HEK293 (cell line): ENCODE measurements around the gene PAX2.

Experiments used
- CTCF ChIA-PET: fragments of 350-600 bp; formaldehyde crosslinking; extraction: SDS; loops from one replicate; lab custom pipeline; 2021; ENCODE audit warnings: antibody characterized with exemption; lab: Yijun Ruan, JAX
- POLR2A ChIA-PET: fragments of 300-600 bp; formaldehyde crosslinking; extraction: SDS; loops from one replicate; lab custom pipeline; 2020; ENCODE audit warnings: antibody characterized with exemption, inconsistent platforms; lab: Yijun Ruan, JAX
- H3K27ac ChIP-seq: fragments of 200-500 bp; sonication (Bioruptor generic); 2 replicates; pipeline ENCODE4 v1.5.1; 2014; ENCODE audit warnings: low read depth, low read length, control low read depth, inconsistent platforms; ENCODE audit errors: extremely low read depth
- H3K36me3 ChIP-seq, 2 experiments: fragments of 200-500 bp in 1 of 2; sonication (Bioruptor generic) in 1 of 2; 1 replicate in 1 of 2; 2 replicates in 1 of 2; pipeline ENCODE4 v1.5.1; 2014 to 2017; ENCODE audit warnings: inconsistent platforms in 2 of 2, low read length in 2 of 2; ENCODE audit not compliant: control insufficient read depth in 2 of 2, insufficient read depth in 1 of 2
- H3K4me1 ChIP-seq: fragments of 200-500 bp; sonication (Bioruptor generic); 2 replicates; pipeline ENCODE4 v1.5.1; 2014; ENCODE audit warnings: mild to moderate bottlenecking, low read length, inconsistent platforms; ENCODE audit not compliant: control insufficient read depth, insufficient read depth
- H3K4me3 ChIP-seq: 2 replicates; pipeline ENCODE4 v1.5.1; 2011; ENCODE audit warnings: low read depth, mild to moderate bottlenecking, control low read depth, low read length, moderate library complexity
- H3K9me3 ChIP-seq: fragments of 200-500 bp; sonication (Bioruptor generic); 2 replicates; pipeline ENCODE4 v1.5.1; 2014; ENCODE audit warnings: low read depth, low read length, inconsistent platforms; ENCODE audit not compliant: control insufficient read depth, insufficient read depth
- GLIS1 ChIP-seq: fragments of 450-650 bp; formaldehyde crosslinking; IDR thresholded peaks from 2 replicates; pipeline ENCODE4 v1.5.1; 2016; ENCODE audit warnings: missing biosample characterization, missing genetic modification characterization
- HOXC10 ChIP-seq: sonication (generic); formaldehyde crosslinking; IDR thresholded peaks from 2 replicates; pipeline ENCODE4 v1.8.1; 2023; ENCODE audit warnings: mild to moderate bottlenecking, missing genetic modification reagents
- YY1 ChIP-seq: fragments of 450-650 bp; formaldehyde crosslinking; IDR thresholded peaks from 2 replicates; pipeline ENCODE4 v1.5.1; 2018; ENCODE audit warnings: missing biosample characterization, missing genetic modification characterization
- ZBTB20 ChIP-seq: fragments of 450-650 bp; formaldehyde crosslinking; IDR thresholded peaks from 2 replicates; pipeline ENCODE4 v1.5.1; 2016; ENCODE audit warnings: missing biosample characterization, missing genetic modification characterization
- ZIC2 ChIP-seq: fragments of 450-650 bp; formaldehyde crosslinking; IDR thresholded peaks from 2 replicates; pipeline ENCODE4 v1.5.1; 2016; ENCODE audit warnings: missing biosample characterization, missing genetic modification characterization
- ZNF169 ChIP-seq: fragments of 450-650 bp; formaldehyde crosslinking; IDR thresholded peaks from 2 replicates; pipeline ENCODE4 v1.5.1; 2016; ENCODE audit warnings: missing biosample characterization, missing genetic modification characterization
- ZNF184 ChIP-seq: fragments of 450-650 bp; IDR thresholded peaks from 2 replicates; pipeline ENCODE4 v1.5.1; 2018; ENCODE audit warnings: missing biosample characterization, mild to moderate bottlenecking, missing genetic modification characterization
- ZNF366 ChIP-seq: fragments of 450-650 bp; formaldehyde crosslinking; conservative IDR thresholded peaks from 2 replicates; pipeline ENCODE4 v1.5.1; 2016; ENCODE audit warnings: missing biosample characterization, missing genetic modification characterization
- ZNF391 ChIP-seq: fragments of 450-650 bp; formaldehyde crosslinking; IDR thresholded peaks from 2 replicates; pipeline ENCODE4 v1.5.1; 2016; ENCODE audit warnings: low read depth, missing biosample characterization, missing genetic modification characterization, borderline replicate concordance
- ZNF510 ChIP-seq: fragments of 450-650 bp; formaldehyde crosslinking; IDR thresholded peaks from 2 replicates; pipeline ENCODE4 v1.5.1; 2018; ENCODE audit warnings: mild to moderate bottlenecking, missing genetic modification characterization, missing biosample characterization; ENCODE audit not compliant: insufficient replicate concordance
- ZNF560 ChIP-seq: fragments of 450-650 bp; formaldehyde crosslinking; IDR thresholded peaks from 2 replicates; pipeline ENCODE4 v1.5.1; 2017; ENCODE audit warnings: missing biosample characterization, missing genetic modification characterization, borderline replicate concordance
- ZNF585B ChIP-seq: fragments of 450-650 bp; formaldehyde crosslinking; IDR thresholded peaks from 2 replicates; pipeline ENCODE4 v1.5.1; 2016; ENCODE audit warnings: missing biosample characterization, missing genetic modification characterization
- ZNF596 ChIP-seq: fragments of 450-650 bp; IDR thresholded peaks from 2 replicates; pipeline ENCODE4 v1.5.0; 2018; ENCODE audit warnings: missing biosample characterization, mild to moderate bottlenecking, missing genetic modification characterization, moderate library complexity
- ZNF621 ChIP-seq: fragments of 450-650 bp; formaldehyde crosslinking; IDR thresholded peaks from 2 replicates; pipeline ENCODE4 v1.5.1; 2017; ENCODE audit warnings: missing biosample characterization, missing genetic modification characterization
- ZNF830 ChIP-seq: fragments of 450-650 bp; IDR thresholded peaks from 2 replicates; pipeline ENCODE4 v1.5.0; 2018; ENCODE audit warnings: missing biosample characterization, missing genetic modification characterization, low read depth, mild to moderate bottlenecking, moderate library complexity
- ZSCAN16 ChIP-seq: fragments of 450-650 bp; formaldehyde crosslinking; IDR thresholded peaks from 2 replicates; pipeline ENCODE4 v1.5.1; 2016; ENCODE audit warnings: missing biosample characterization, missing genetic modification characterization
- TF ChIP-seq, protein P1 (sequence below): fragments of 450-650 bp; formaldehyde crosslinking; conservative IDR thresholded peaks from 2 replicates; pipeline ENCODE4 v1.5.1; 2016; ENCODE audit warnings: low read depth, missing biosample characterization, missing genetic modification characterization
- TF ChIP-seq, protein P2 (sequence below): fragments of 450-650 bp; formaldehyde crosslinking; IDR thresholded peaks from 2 replicates; pipeline ENCODE4 v1.5.1; 2016; ENCODE audit warnings: missing biosample characterization, missing genetic modification characterization
- TF ChIP-seq, protein P3 (sequence below): fragments of 450-650 bp; formaldehyde crosslinking; IDR thresholded peaks from 2 replicates; pipeline ENCODE4 v1.5.1; 2017; ENCODE audit warnings: missing biosample characterization, missing genetic modification characterization
- TF ChIP-seq, protein P4 (sequence below): fragments of 450-650 bp; formaldehyde crosslinking; IDR thresholded peaks from 2 replicates; pipeline ENCODE4 v1.5.1; 2016; ENCODE audit warnings: missing biosample characterization, missing genetic modification characterization

The PAX2 gene

DNA sequence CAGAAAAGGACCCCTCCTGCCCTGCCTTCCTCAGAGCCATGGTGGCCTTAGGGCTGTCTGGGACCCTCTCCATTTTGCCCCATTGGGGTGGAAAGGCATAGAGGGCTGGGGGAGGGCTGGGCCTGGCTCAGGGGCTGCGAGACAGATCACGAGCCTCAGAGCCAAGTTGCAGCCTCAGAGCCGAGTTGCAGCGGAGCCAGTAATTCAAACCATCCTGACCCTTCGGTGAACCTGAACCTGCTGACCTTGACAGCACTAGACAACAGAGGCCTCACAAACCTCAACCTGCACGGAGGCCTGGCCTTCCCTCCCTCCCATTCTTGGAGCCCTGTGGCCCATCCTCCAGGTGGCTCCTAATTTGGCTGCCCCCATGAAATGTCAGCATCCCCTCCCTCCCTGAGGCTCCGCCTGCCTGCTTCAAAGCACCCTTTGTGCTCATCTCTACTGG is 45.4 kb downstream of the PAX2 start (continued):
- TF ChIP-seq, protein P1, sequence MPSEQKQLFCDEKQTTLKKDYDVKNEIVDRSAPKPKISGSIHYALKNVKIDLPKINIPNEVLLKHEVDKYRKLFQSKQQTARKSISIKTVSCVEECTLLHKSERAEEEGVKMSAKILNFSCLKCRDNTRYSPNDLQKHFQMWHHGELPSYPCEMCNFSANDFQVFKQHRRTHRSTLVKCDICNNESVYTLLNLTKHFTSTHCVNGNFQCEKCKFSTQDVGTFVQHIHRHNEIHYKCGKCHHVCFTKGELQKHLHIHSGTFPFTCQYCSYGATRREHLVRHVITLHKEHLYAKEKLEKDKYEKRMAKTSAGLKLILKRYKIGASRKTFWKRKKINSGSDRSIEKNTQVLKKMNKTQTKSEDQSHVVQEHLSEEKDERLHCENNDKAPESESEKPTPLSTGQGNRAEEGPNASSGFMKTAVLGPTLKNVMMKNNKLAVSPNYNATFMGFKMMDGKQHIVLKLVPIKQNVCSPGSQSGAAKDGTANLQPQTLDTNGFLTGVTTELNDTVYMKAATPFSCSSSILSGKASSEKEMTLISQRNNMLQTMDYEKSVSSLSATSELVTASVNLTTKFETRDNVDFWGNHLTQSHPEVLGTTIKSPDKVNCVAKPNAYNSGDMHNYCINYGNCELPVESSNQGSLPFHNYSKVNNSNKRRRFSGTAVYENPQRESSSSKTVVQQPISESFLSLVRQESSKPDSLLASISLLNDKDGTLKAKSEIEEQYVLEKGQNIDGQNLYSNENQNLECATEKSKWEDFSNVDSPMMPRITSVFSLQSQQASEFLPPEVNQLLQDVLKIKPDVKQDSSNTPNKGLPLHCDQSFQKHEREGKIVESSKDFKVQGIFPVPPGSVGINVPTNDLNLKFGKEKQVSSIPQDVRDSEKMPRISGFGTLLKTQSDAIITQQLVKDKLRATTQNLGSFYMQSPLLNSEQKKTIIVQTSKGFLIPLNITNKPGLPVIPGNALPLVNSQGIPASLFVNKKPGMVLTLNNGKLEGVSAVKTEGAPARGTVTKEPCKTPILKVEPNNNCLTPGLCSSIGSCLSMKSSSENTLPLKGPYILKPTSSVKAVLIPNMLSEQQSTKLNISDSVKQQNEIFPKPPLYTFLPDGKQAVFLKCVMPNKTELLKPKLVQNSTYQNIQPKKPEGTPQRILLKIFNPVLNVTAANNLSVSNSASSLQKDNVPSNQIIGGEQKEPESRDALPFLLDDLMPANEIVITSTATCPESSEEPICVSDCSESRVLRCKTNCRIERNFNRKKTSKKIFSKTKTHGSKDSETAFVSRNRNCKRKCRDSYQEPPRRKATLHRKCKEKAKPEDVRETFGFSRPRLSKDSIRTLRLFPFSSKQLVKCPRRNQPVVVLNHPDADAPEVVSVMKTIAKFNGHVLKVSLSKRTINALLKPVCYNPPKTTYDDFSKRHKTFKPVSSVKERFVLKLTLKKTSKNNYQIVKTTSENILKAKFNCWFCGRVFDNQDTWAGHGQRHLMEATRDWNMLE (tag by site-specific recombination): no peak
- TF ChIP-seq ZNF510 (tag by site-specific recombination) (no peak), HOXC10 (CRISPR knock-in tag) (no peak), ZNF560 (no peak), ZNF585B (tag by site-specific recombination) (no peak)
- TF ChIP-seq, protein P2, sequence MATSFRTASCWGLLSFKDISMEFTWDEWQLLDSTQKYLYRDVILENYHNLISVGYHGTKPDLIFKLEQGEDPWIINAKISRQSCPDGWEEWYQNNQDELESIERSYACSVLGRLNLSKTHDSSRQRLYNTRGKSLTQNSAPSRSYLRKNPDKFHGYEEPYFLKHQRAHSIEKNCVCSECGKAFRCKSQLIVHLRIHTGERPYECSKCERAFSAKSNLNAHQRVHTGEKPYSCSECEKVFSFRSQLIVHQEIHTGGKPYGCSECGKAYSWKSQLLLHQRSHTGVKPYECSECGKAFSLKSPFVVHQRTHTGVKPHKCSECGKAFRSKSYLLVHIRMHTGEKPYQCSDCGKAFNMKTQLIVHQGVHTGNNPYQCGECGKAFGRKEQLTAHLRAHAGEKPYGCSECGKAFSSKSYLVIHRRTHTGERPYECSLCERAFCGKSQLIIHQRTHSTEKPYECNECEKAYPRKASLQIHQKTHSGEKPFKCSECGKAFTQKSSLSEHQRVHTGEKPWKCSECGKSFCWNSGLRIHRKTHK: no peak

DNA sequence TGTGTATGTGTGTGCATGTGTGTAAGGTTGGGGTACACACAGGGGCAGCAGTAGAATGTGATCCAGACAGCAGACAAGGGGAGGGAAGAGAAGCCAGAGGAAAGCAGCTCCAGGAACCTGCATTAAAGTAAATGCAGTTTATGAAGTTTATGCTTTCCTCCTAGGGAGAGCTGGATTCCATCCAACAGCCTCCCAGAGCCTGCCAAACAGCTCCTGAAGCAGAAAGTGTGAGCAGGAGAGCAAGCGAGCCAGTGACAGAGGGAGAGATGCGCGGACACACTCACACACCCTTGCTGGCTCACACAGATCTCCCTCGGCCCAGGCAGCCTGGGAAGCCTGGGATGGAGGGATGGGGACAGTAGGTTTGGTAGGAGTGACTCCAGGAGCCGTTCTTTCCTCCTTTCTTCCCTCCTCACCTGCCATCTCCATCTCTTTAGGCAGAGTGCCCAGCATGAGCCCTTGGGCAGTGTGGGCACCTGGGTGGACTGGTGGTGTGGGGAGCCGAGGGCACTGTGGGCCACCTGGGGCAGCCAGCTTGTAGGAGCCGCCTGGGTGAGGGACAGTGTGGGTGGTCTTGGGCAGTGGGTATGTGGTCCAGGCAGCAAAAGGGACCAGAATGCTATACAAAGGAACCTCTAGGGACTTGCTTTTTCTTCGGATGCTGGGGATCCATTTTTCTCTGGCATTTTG is 46.1 kb downstream of the PAX2 start:
- Histone ChIP-seq H3K9me3 (no peaks in the 10 kb centered on the region), H3K4me1 (no peaks in the 10 kb centered on the region), H3K36me3 (no peaks in the 10 kb centered on the region), H3K27ac (no peak overlapping the region), H3K4me3 (no peak overlapping the region)
- TF ChIP-seq ZNF830 (no peak), ZNF169 (tag by site-specific recombination) (no peak), YY1 (tag by site-specific recombination) (no peak), ZNF596 (tag by site-specific recombination) (no peak), ZNF621 (tag by site-specific recombination) (no peak), ZNF184 (tag by site-specific recombination) (no peak), ZIC2 (tag by site-specific recombination) (peak; percentile 52), ZNF391 (no peak), HOXC10 (CRISPR knock-in tag) (no peak), ZBTB20 (tag by site-specific recombination) (peak; percentile 82), ZSCAN16 (tag by site-specific recombination) (no peak), GLIS1 (tag by site-specific recombination) (peak; percentile 76), ZNF366 (tag by site-specific recombination) (peak; percentile 34; the same call in 1 of the 2 replicates)
- TF ChIP-seq, protein P3, sequence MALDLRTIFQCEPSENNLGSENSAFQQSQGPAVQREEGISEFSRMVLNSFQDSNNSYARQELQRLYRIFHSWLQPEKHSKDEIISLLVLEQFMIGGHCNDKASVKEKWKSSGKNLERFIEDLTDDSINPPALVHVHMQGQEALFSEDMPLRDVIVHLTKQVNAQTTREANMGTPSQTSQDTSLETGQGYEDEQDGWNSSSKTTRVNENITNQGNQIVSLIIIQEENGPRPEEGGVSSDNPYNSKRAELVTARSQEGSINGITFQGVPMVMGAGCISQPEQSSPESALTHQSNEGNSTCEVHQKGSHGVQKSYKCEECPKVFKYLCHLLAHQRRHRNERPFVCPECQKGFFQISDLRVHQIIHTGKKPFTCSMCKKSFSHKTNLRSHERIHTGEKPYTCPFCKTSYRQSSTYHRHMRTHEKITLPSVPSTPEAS (tag by site-specific recombination): 0 out of 2 replicates have a peak, but pooled peaks have one; percentile 12
- TF ChIP-seq, protein P4, sequence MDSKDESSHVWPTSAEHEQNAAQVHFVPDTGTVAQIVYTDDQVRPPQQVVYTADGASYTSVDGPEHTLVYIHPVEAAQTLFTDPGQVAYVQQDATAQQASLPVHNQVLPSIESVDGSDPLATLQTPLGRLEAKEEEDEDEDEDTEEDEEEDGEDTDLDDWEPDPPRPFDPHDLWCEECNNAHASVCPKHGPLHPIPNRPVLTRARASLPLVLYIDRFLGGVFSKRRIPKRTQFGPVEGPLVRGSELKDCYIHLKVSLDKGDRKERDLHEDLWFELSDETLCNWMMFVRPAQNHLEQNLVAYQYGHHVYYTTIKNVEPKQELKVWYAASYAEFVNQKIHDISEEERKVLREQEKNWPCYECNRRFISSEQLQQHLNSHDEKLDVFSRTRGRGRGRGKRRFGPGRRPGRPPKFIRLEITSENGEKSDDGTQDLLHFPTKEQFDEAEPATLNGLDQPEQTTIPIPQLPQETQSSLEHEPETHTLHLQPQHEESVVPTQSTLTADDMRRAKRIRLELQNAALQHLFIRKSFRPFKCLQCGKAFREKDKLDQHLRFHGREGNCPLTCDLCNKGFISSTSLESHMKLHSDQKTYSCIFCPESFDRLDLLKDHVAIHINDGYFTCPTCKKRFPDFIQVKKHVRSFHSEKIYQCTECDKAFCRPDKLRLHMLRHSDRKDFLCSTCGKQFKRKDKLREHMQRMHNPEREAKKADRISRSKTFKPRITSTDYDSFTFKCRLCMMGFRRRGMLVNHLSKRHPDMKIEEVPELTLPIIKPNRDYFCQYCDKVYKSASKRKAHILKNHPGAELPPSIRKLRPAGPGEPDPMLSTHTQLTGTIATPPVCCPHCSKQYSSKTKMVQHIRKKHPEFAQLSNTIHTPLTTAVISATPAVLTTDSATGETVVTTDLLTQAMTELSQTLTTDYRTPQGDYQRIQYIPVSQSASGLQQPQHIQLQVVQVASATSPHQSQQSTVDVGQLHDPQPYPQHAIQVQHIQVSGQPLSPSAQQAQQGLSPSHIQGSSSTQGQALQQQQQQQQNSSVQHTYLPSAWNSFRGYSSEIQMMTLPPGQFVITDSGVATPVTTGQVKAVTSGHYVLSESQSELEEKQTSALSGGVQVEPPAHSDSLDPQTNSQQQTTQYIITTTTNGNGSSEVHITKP (tag by site-specific recombination): no peak
- CTCF ChIA-PET: no interaction called here
- POLR2A ChIA-PET: no interaction called here
